Kidney tubule cell (primary cell): Measurements from ENCODE around the gene PRB4.
"Not testable (repeated sequence)": the region's sequence is repeated elsewhere in the genome, so short reads cannot be mapped to it uniquely, and the experiment has no call there.

Source experiments
- DNase-seq: peaks from one replicate; pipeline ENCODE4 v3.0.0-alpha.2; 2018; ENCODE audit warnings: low spot score

The PRB4 gene

GRCh38 chr12:11310336-11310735 is at the start of gene PRB4:
Gene PRB4, minus strand, starts transcription at chr12:11310436. Its CDS starts 38 bp downstream, at chr12:11310398.
- no peak for DNase-seq

- not testable (repeated sequence) for DNase-seq
These were observed 41.5 kb upstream of the PRB4 start for GRCh38 chr12:11351736-11352135.

- no peak for DNase-seq
These were observed 38.2 kb upstream of the PRB4 start for GRCh38 chr12:11348439-11348838.

- DNase-seq, result no peak
These were observed 37.6 kb upstream of the PRB4 start for GRCh38 chr12:11347810-11348209.

GRCh38 chr12:11344500-11344899 is 34.3 kb upstream of the PRB4 start:
- DNase-seq, result no peak

- no peak for DNase-seq
These were observed 14.2 kb upstream of the PRB4 start for GRCh38 chr12:11324426-11324825.

GRCh38 chr12:11321980-11322379 is 11.7 kb upstream of the PRB4 start:
- no peak for DNase-seq

- DNase-seq, result no peak
These were observed 3.1 kb downstream of the PRB4 start for GRCh38 chr12:11307143-11307542.

GRCh38 chr12:11273449-11273848 is 36.8 kb downstream of the PRB4 start:
- no peak for DNase-seq

GRCh38 chr12:11269607-11270006 is 40.6 kb downstream of the PRB4 start, which contains the start of gene PRB3:
Gene PRB3, minus strand, starts transcription at chr12:11269707. Its CDS starts 38 bp downstream, at chr12:11269669.
- no peak for DNase-seq

GRCh38 chr12:11264501-11264900 is 45.7 kb downstream of the PRB4 start:
- DNase-seq, result no peak
